ENCODE results near the gene ATP2C1.
"Not testable (repeated sequence)": the region's sequence is repeated elsewhere in the genome, so short reads cannot be mapped to it uniquely, and the experiment has no call there.

The ATP2C1 gene

DNA sequence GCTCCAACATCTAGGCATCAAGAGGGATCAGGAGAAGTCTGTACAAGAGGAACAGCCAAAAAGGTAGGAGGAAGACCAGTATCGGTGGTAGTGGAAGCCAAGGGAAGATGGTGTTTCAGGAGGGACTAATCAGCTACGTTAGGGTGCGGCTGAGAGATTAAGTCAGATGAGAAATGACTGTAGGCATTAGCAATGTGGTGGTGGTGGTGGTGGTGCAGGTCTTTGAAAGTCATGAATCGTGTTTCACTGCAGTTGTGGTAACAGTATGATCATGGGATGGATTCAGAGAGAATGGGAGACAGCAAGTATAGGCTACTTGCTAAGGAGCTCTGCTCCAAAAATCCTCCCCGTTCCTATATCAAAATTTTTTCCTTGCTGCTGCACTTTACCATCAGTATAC, 97.2 kb downstream of the ATP2C1 start:
- DNase-seq, result no peak

DNA sequence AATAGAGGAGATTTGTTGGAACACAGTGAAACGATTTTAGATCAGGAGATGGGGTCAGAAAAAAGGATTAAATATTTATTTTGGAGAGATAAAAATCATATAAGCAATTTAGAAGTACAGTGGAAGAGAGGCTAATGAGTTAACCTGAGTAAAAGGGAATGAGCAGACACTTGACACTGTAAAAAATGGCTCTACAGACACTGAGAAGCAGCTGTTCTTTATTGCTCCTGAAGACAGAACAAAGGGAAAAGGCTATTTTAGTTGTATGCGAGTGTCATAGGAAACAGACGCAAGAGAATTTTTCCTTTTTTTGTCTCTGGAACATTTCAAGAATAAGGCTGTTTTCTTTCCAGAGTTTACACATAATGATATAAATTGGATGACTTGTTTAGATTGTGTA, 98.5 kb downstream of the ATP2C1 start:
- no peak for DNase-seq

GRCh38 chr3:130997289-130997688, 103.4 kb downstream of the ATP2C1 start:
- peak; percentile 41 for DNase-seq

GRCh38 chr3:131001071-131001470, 107.2 kb downstream of the ATP2C1 start:
- no peak for DNase-seq

DNA sequence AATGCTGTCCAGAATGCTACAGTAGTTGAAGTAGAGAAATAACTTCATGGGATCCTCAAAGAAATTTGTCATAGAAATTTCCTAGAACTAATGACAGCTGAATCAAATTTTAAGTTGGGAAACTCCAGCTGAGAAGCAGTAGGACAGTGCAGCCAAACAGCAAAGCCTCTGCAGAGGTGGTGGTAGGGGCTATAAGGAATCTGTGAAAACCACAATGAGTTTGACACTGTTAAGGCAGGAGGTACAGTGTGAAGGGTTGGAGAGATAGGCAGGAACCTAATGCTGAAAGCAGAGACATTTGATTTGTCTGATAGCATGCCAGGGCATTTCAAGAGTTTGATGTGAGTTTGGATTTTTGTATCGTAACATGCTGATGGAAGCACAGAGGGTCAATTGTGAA, 110.7 kb downstream of the ATP2C1 start:
- DNase-seq, result no peak

DNA sequence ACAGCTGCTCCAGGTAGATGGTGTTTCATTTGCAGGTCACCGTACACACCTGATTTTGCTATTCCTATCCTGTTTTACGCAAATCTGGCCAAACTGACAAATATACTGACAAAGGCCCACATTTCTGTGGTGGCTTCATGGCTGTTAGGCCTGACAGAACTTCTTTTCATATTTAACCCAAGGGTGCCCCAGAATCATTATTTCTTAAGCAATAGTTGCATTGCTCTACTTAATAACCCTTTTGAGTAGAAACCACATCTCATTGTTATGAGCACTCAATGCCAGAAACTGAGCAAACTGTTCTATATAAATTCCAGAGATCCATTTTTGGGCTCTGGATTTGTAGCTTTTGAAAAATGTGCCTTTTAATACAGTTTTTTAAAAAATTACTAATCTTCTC, 113.4 kb downstream of the ATP2C1 start:
- no peak for DNase-seq

- DNase-seq, result no peak
These were observed 113.9 kb downstream of the ATP2C1 start for GRCh38 chr3:131007782-131008181.

GRCh38 chr3:131008326-131008725, 114.4 kb downstream of the ATP2C1 start:
- DNase-seq, result no peak

GRCh38 chr3:131009698-131010097, 115.8 kb downstream of the ATP2C1 start:
- DNase-seq, result no peak

- DNase-seq, result no peak
These were observed 125.1 kb downstream of the ATP2C1 start for GRCh38 chr3:131018970-131019369.

DNA sequence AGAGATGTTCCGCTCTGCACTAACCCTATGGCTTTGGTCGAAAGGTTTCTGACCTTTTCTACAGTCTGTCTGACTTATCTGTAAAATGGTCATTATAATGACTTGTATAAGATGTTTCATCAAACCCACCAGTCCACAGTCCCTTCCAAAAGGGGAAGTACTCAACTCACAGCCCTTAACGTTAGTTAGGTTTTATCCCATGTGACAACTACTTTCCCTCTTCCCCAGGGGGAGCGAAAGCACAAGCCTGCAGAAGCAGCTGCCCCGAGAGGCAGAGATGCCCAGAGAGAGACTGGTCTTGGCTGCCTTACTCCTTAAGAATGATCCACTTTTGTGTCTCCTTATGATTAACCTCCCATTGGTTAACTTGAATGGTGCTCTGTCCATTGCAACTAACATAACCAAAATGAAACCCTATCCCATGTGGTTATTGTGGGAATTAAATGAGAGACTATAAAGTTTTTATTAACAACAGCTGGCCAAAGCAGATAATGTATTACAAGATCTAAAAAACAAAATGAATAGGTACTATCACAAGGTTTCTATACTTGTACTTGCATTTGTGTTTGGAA, 126.3 kb downstream of the ATP2C1 start:
- peak; percentile 68 for DNase-seq

GRCh38 chr3:131025539-131025938, 131.7 kb downstream of the ATP2C1 start:
- no peak for DNase-seq

GRCh38 chr3:131026321-131027151, 132.7 kb downstream of the ATP2C1 start, which contains the start of the genes ASTE1 and NEK11:
Gene ASTE1 (minus strand): TSS chr3:131026825. CDS start chr3:131025306, 1,519 bp downstream.
Gene NEK11 (plus strand): TSS chr3:131026877. CDS start chr3:131029709, 2,832 bp downstream.
- DNase-seq, result peak; percentile 92

DNA sequence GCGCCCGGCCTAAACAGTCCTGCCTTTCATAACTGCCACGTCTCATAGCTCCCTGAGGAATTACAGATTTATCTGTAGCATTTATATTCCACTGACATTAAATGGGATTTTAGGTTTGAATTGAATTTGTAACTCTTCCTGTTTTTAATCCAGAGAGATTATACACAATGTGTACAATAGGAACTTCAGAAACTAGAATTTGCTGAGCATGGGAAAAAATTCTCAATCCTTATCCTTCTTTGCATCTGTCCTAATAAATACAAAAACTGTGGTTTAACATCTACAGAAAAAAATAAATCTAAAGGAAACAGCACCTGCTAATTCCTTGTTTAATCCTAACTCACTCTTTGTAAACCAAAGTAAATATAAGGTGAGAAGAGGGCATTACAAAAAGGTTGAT, 135.0 kb downstream of the ATP2C1 start:
- no peak for DNase-seq

- no peak for DNase-seq
These were observed 137.8 kb downstream of the ATP2C1 start for GRCh38 chr3:131031660-131032059.

DNA sequence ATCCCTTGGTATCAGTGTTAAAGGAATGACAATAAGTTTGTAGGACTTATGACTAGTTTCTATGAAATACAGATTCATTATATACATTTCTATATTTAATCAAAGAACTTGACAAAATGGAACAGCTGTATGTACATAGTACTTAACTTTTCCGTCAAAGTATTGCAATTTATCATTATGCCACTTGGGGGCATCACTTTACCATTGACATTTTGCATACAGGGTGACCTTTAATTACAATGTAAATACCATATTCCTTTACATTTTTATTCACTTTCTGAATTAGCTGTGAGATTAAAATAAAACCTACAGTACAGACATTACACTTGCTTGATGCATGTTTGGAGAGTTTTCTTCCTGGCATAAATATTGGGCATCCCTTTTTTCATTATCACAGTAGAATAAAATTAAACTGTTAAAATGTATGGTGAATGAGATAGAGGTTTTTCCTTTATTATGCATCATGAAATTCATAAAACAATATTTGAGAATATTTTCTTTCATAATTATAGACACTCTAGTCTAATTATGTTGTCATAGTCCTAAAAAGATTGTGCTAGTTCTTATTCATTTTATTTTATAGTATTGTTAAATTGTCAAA, 139.7 kb downstream of the ATP2C1 start:
- DNase-seq, result peak; percentile 73

DNA sequence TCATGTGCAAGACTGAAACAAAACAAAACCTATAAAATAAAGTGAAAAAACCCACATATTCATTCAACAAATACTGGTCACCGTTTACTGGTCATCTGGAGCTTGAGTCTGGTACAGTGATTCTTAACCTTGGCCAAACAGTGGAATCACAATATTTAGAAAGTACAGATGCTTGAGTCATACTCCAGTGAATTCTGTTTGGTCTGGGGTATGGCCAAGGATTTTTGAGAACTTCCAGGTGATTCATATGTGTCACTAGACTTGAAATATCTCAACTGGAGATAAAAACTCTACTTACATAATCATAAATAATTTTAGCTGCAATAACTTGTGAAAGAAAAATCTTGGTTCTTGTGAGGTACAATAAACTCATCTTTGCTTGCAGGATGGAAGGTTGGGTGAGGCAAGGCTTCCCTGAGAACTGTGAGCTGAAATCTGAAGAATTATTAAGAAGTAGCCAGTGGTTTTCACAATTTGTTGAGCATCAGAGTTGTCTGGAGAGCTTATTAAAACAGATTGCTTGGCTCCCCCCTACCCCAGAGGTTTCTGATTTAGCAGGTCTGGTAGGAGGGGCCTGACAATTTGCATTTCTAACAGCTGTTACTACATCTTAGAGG, 142.4 kb downstream of the ATP2C1 start:
- DNase-seq, result no peak

- no peak for DNase-seq
These were observed 143.1 kb downstream of the ATP2C1 start for GRCh38 chr3:131036986-131037385.

GRCh38 chr3:131038326-131038725, 144.4 kb downstream of the ATP2C1 start:
- no peak for DNase-seq

DNA sequence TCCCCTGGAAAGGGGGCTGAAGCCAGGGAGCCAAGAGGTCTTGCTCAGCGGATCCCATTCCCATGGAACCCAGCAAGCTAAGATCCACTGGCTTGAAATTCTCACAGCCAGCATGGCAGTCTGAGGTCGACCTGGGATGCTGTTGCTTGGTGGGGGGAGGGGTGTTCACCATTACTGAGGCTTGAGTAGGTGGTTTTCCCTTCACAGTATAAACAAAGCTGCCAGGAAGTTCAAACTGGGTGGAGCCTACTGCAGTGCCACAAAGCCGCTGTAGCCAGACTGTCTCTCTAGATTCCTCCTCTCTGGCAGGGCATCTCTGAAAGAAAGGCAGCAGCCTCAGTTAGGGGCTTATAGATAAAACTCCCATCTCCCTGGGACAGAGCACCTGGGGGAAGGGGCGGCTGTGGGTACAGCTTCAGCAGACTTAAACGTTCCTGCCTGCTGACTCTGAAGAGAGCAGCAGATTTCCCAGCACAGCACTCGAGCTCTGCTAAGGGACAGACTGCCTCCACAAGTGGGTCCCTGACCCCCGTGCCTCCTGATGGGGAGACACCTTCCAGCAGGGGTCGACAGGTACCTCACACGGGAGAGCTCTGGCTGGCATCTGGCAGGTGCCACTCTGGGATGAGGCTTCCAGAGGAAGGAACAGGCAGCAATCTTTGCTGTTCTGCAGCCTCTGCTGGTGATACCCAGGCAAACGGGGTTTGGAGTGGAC, 148.5 kb downstream of the ATP2C1 start:
- not testable (repeated sequence) for DNase-seq

DNA sequence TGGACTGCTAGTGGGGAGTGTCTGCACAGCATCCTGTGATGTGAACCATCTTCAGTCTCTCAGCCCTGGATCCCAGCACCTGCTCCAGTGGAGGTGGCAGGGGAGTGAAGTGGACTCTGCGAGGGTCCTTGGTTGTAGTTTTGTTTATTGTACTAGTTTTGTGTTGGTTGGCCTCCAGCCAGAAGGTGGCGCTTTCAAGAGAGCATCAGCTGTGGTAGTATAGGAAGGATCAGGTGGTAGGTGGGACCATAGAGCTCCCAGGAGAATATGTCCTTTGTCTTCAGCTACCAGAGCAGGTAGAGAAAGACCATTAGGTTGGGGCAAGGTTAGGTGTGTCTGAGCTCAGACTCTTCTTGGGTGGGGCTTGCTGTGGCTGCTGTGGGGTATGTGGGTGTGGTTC, 153.7 kb downstream of the ATP2C1 start:
- no peak for DNase-seq

- no peak for DNase-seq
These were observed 154.1 kb downstream of the ATP2C1 start for GRCh38 chr3:131048030-131048429.

- no peak for DNase-seq
These were observed 156.1 kb downstream of the ATP2C1 start for GRCh38 chr3:131050001-131050400.

Data from suppressor macrophage treated with lipopolysaccharide for 4 hours (primary cell).